ENCODE results near the gene ZNF485.

DNA sequence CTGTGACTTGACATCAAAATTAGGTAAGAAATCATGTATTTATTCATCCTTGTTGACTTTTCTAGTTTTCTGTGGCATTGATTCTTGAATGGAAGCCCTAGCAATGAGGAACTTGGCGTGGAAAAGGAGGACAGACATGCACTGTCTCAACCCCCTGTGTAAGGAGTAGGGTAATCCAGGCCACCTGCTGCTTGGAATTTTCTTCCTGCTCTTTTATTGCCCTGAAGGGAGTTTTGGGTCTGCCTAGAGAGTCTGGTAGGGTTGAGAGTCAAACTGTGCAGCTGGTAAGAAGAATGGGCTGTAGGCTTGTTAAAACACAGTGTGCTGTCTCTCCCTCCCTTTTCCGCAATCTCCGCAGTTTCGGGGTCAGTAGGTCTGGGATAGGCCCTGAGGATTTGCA lies 22.7 kb downstream of the ZNF485 start:
- TF ChIP-seq CTCF (IDR thresholded peaks at IDR 0.05) (no peak), POLR2A (IDR thresholded peaks at IDR 0.05) (no peak)
